Prostate gland (tissue), 2 donors: ENCODE measurements around the gene G6PC2. TPM values are rescaled to one million over a fixed set of nuclear protein-coding genes. Genes with fewer than 3 reads are reported as not detected.

Experiments
- DNase-seq: peaks from one replicate; pipeline ENCODE4 v3.0.0-alpha.2; 2019; ENCODE audit warnings: low spot score
- H3K27ac ChIP-seq, 2 donors: fragments of 200-600 bp; sonication (generic); 2 replicates each; pipeline ENCODE4 v1.5.1; 2017 to 2019
- H3K27me3 ChIP-seq: fragments of 200-600 bp; sonication (generic); replicated peaks from 2 replicates; pipeline ENCODE4 v1.5.1; 2019; ENCODE audit not compliant: insufficient read depth
- H3K36me3 ChIP-seq, 2 donors: fragments of 200-600 bp; sonication (generic); 1 replicate in 1 of 2; 2 replicates in 1 of 2; pipeline versions ENCODE4 v1.5.1 to v1.8.1; 2017 to 2019
- H3K4me1 ChIP-seq: fragments of 200-600 bp; sonication (generic); replicated peaks from 2 replicates; pipeline ENCODE4 v1.5.1; 2019
- H3K4me3 ChIP-seq, 2 donors: fragments of 200-600 bp; sonication (generic); 2 replicates each; pipeline ENCODE4 v1.5.1; 2017 to 2019
- H3K9me3 ChIP-seq: fragments of 200-600 bp; sonication (generic); 2 replicates; pipeline ENCODE4 v1.5.1; 2017
- POLR2A ChIP-seq: fragments of 450-650 bp; IDR thresholded peaks from one replicate; pipeline ENCODE4 v1.6.1; 2016; ENCODE audit warnings: antibody characterized with exemption, mild to moderate bottlenecking
- POLR2AphosphoS5 ChIP-seq: sonication (generic); formaldehyde crosslinking; IDR thresholded peaks from one replicate; pipeline ENCODE4 v1.6.1; 2017; ENCODE audit warnings: antibody characterized with exemption
- WGBS: methylation state at CpG from one replicate; pipeline ENCODE4 v1.1.5; 2018; 5-methylcytosine and 5-hydroxymethylcytosine counted together
- intact Hi-C: fragments of 100-400 bp; cut with DNase I; formaldehyde crosslinking; loops from one replicate; pipeline ENCODE4 v1.14.2; 2022
- total RNA-seq, 2 donors: library from RNA; depleted of rRNA; stranded (reverse); fragments of >200 nt; gene quantifications; one replicate each; pipeline ENCODE4 v1.1.0, GENCODE V29; 2016
- TF ChIP-seq, protein P1 (sequence below), 4 experiments: fragments of 200-600 bp in 2 of 4; fragments of 450-650 bp in 2 of 4; sonication (generic) in 2 of 4; IDR thresholded peaks; 1 replicate in 3 of 4; 2 replicates in 1 of 4; pipeline ENCODE4 v1.5.1; 2016 to 2019; ENCODE audit warnings: antibody characterized with exemption in 4 of 4, mild to moderate bottlenecking in 2 of 4, moderate library complexity in 2 of 4

G6PC2 gene
- total RNA-seq, 2 donors from 2014 or later, result not detected

DNA sequence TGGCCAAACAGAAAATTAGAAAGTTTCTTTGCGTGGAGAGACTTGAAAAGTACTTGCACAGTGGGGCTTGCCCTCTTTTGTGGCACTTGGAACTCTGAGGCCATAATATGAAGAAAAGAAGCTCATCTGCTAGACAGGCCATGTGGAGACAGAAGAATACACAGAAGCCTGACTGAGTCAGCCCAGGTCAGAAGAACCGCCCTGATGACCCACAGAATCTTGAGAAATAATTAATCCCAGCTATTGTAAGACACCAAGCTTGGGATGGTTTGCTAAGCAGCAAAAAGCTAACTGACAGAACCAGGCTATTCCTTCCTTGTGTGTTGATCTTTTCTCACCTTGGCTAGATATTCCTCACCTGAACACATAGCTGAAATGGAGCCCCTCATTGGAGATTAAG, 33.7 kb downstream of the G6PC2 start:
- Histone ChIP-seq H3K4me3 (no peak overlapping the region), H3K27me3 (no peaks in the 10 kb centered on the region), H3K27ac (no peak overlapping the region), H3K36me3 (no peaks in the 10 kb centered on the region), H3K4me1 (no peaks in the 10 kb centered on the region), H3K9me3 (no peaks in the 10 kb centered on the region)
- TF ChIP-seq POLR2A (no peak), POLR2AphosphoS5 (no peak)
- TF ChIP-seq, protein P1, sequence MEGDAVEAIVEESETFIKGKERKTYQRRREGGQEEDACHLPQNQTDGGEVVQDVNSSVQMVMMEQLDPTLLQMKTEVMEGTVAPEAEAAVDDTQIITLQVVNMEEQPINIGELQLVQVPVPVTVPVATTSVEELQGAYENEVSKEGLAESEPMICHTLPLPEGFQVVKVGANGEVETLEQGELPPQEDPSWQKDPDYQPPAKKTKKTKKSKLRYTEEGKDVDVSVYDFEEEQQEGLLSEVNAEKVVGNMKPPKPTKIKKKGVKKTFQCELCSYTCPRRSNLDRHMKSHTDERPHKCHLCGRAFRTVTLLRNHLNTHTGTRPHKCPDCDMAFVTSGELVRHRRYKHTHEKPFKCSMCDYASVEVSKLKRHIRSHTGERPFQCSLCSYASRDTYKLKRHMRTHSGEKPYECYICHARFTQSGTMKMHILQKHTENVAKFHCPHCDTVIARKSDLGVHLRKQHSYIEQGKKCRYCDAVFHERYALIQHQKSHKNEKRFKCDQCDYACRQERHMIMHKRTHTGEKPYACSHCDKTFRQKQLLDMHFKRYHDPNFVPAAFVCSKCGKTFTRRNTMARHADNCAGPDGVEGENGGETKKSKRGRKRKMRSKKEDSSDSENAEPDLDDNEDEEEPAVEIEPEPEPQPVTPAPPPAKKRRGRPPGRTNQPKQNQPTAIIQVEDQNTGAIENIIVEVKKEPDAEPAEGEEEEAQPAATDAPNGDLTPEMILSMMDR (IDR thresholded peaks at IDR 0.05), result no peak
- intact Hi-C loops, result no loop called here
- WGBS, result 90% methylated on average over 2 of the region's 2 CpGs
- DNase-seq, result no peak

DNA sequence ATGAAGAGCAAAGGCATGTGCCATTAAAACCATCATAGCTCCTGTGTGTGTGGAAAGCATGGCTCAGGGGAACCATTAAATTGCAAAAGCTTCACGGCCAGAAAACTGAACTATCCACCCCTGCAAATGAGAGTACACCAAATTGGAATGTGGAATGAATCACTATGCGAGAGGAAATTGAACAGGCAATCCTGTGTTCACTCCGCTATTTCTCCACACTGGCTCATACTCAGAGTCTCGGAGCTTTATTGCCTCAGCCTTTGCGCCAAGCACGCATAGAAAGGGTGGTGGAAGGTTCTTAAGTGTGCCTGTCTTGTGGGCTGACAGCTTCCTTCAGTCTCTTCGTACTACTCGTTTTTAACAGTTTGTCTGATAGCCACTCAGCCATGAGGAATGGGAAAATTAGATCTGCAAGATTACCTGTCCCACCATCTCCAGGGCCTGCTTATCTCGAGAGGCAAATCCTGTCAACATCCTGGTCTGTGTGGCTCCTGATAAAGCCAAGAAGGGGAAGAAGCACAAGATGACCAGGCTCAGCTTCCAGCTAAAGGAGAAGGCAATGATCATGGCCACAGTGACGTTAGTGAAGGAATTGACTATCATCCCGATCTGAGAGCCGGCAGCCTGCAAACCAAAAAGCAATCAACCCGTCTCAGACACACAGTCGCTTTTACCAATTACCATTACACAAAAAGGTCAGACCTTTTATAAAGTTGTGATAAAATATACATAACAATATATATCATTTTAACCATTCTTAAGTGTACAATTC, 34.9 kb downstream of the G6PC2 start:
- Histone ChIP-seq H3K36me3 (no peaks in the 10 kb centered on the region), H3K4me3 (no peak overlapping the region), H3K27me3 (no peaks in the 10 kb centered on the region), H3K4me1 (no peaks in the 10 kb centered on the region), H3K9me3 (no peaks in the 10 kb centered on the region), H3K27ac (no peak overlapping the region)
- 80% methylated on average over 14 of the region's 14 CpGs for WGBS
- no peak for DNase-seq
- intact Hi-C loops, result no loop called here
- TF ChIP-seq POLR2AphosphoS5 (no peak), POLR2A (no peak)
- TF ChIP-seq, protein P1 (IDR thresholded peaks at IDR 0.05), result no peak

DNA sequence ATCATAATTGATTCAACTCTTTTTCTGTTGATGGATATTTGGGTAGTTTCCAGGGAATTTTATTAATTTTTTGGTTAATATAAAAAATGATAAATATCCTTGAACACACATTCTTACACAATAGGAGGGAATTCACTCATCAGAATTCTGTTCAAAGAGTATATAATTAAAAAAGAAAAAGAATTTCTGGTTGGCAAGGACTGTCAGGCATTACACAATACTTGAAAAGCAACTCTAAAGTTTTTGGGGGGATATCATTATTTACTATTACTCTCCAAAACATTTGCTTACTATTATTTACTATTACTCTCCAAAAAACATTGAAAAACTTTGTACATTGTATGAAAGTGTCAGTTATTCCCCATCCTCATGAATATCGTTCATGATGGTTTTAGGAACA, 38.0 kb downstream of the G6PC2 start:
- intact Hi-C loops, result no loop called here
- WGBS, result 89% methylated on average over 1 of the region's 1 CpG
- Histone ChIP-seq H3K9me3 (no peaks in the 10 kb centered on the region), H3K4me3 (no peak overlapping the region), H3K4me1 (no peaks in the 10 kb centered on the region), H3K27ac (no peak overlapping the region), H3K36me3 (no peaks in the 10 kb centered on the region), H3K27me3 (no peaks in the 10 kb centered on the region)
- DNase-seq, result no peak
- TF ChIP-seq, protein P1 (IDR thresholded peaks at IDR 0.05), result no peak
- TF ChIP-seq POLR2AphosphoS5, result no peak
- no peak for TF ChIP-seq POLR2A

DNA sequence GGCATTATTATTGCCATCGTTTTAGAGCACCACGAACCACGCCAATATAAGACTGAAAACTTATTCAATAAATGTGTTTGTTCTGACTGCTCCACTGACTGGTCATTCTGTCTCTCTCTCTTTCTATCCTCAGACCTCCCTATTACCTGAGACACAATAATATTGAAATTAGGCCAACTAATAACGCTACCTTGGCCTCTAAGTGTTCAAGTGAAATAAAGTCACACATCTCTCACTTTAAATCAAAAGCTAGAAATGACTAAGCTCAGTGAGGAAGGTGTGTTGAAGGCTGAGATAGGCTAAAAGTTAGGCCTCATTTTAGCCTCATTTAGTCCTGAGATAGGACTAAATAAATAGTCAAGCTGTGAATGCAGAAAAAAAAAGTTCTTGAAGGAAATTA, 38.8 kb downstream of the G6PC2 start:
- intact Hi-C loops, result no loop called here
- TF ChIP-seq POLR2AphosphoS5 (no peak), POLR2A (no peak)
- TF ChIP-seq, protein P1 (IDR thresholded peaks at IDR 0.05), result no peak
- no peak for DNase-seq
- WGBS, result 93% methylated on average over 4 of the region's 4 CpGs
- no peak overlapping the region for H3K27ac ChIP-seq
- H3K27me3 ChIP-seq, result no peaks in the 10 kb centered on the region
- H3K4me1 ChIP-seq, result no peaks in the 10 kb centered on the region
- no peaks in the 10 kb centered on the region for H3K36me3 ChIP-seq
- no peaks in the 10 kb centered on the region for H3K9me3 ChIP-seq
- H3K4me3 ChIP-seq, result no peak overlapping the region

DNA sequence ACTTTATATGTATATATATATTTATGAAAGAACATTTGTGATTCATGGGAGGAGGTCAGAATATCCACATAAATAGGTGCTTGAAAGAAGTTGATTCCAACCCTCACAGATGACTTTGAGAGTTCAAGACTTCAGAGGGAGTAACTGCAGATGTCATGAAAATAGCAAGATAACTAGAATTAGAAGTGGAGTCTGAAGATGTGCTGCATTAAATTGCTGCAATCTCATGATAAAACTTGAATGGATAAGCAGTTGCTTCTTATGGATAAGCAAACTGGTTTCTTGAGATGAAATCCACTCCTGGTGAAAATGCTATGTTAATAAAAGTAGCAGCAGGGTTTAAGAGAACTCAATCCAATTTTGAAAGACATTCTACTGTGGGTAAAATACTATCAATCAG, 40.2 kb downstream of the G6PC2 start:
- intact Hi-C loops, result no loop called here
- Histone ChIP-seq H3K4me1 (no peaks in the 10 kb centered on the region), H3K36me3 (no peaks in the 10 kb centered on the region), H3K9me3 (no peaks in the 10 kb centered on the region), H3K27me3 (peaks cover 2% of the 10 kb centered on the region), H3K27ac (no peak overlapping the region), H3K4me3 (no peak overlapping the region)
- DNase-seq, result no peak
- TF ChIP-seq POLR2A, result no peak
- TF ChIP-seq POLR2AphosphoS5, result no peak
- TF ChIP-seq, protein P1 (IDR thresholded peaks at IDR 0.05), result no peak
